ENCODE data around the gene TECPR2.
A peak's percentile ranks its signal among the peaks of the same experiment; 100 is the strongest.

TECPR2 gene

DNA sequence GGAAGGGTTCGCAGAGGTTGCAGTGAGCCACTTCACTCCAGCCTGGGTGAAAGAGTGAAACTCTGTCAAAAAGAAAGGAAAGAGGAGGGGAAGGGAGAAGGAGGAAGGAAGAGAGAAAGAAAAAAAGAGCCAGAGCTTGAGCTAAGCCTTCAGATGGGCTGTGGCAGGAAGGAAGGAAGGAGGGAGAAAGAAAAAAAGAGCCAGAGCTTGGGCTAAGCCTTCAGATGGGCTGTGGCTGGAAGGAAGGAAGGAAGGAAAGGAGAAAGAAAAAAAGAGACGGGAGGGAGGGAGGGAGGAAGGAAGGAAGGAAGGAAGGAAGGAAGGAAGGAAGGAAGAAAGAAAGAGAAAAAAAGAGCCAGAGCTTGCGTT is 160.4 kb downstream of the TECPR2 start:
- no peak overlapping the region for H3K4me3 ChIP-seq (replicated peaks; ENCODE audit: insufficient read depth, low read length)
- H3K27me3 ChIP-seq (ENCODE audit: insufficient read depth, poor library complexity, severe bottlenecking) = no peaks in the 10 kb centered on the region
- TF ChIP-seq GABPA (IDR thresholded peaks at IDR 0.05; ENCODE audit: low read depth) = no peak
- TF ChIP-seq, protein P1, sequence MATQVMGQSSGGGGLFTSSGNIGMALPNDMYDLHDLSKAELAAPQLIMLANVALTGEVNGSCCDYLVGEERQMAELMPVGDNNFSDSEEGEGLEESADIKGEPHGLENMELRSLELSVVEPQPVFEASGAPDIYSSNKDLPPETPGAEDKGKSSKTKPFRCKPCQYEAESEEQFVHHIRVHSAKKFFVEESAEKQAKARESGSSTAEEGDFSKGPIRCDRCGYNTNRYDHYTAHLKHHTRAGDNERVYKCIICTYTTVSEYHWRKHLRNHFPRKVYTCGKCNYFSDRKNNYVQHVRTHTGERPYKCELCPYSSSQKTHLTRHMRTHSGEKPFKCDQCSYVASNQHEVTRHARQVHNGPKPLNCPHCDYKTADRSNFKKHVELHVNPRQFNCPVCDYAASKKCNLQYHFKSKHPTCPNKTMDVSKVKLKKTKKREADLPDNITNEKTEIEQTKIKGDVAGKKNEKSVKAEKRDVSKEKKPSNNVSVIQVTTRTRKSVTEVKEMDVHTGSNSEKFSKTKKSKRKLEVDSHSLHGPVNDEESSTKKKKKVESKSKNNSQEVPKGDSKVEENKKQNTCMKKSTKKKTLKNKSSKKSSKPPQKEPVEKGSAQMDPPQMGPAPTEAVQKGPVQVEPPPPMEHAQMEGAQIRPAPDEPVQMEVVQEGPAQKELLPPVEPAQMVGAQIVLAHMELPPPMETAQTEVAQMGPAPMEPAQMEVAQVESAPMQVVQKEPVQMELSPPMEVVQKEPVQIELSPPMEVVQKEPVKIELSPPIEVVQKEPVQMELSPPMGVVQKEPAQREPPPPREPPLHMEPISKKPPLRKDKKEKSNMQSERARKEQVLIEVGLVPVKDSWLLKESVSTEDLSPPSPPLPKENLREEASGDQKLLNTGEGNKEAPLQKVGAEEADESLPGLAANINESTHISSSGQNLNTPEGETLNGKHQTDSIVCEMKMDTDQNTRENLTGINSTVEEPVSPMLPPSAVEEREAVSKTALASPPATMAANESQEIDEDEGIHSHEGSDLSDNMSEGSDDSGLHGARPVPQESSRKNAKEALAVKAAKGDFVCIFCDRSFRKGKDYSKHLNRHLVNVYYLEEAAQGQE (IDR thresholded peaks at IDR 0.05; ENCODE audit: insufficient replicate concordance, low read depth) = no peak
- TF ChIP-seq SPI1 (IDR thresholded peaks at IDR 0.05; ENCODE audit: borderline replicate concordance, low read depth) = no peak
- TF ChIP-seq, protein P2, sequence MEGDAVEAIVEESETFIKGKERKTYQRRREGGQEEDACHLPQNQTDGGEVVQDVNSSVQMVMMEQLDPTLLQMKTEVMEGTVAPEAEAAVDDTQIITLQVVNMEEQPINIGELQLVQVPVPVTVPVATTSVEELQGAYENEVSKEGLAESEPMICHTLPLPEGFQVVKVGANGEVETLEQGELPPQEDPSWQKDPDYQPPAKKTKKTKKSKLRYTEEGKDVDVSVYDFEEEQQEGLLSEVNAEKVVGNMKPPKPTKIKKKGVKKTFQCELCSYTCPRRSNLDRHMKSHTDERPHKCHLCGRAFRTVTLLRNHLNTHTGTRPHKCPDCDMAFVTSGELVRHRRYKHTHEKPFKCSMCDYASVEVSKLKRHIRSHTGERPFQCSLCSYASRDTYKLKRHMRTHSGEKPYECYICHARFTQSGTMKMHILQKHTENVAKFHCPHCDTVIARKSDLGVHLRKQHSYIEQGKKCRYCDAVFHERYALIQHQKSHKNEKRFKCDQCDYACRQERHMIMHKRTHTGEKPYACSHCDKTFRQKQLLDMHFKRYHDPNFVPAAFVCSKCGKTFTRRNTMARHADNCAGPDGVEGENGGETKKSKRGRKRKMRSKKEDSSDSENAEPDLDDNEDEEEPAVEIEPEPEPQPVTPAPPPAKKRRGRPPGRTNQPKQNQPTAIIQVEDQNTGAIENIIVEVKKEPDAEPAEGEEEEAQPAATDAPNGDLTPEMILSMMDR (IDR thresholded peaks at IDR 0.05; ENCODE audit: insufficient read depth, low read length) = no peak
- TF ChIP-seq POLR2AphosphoS5 (IDR thresholded peaks at IDR 0.05; ENCODE audit: low read depth) = no peak
- DNase-seq (ENCODE audit: low read depth in 1 of 2, low spot score in 1 of 2) = no peak
- H3K27ac ChIP-seq (replicated peaks) = no peak overlapping the region

DNA sequence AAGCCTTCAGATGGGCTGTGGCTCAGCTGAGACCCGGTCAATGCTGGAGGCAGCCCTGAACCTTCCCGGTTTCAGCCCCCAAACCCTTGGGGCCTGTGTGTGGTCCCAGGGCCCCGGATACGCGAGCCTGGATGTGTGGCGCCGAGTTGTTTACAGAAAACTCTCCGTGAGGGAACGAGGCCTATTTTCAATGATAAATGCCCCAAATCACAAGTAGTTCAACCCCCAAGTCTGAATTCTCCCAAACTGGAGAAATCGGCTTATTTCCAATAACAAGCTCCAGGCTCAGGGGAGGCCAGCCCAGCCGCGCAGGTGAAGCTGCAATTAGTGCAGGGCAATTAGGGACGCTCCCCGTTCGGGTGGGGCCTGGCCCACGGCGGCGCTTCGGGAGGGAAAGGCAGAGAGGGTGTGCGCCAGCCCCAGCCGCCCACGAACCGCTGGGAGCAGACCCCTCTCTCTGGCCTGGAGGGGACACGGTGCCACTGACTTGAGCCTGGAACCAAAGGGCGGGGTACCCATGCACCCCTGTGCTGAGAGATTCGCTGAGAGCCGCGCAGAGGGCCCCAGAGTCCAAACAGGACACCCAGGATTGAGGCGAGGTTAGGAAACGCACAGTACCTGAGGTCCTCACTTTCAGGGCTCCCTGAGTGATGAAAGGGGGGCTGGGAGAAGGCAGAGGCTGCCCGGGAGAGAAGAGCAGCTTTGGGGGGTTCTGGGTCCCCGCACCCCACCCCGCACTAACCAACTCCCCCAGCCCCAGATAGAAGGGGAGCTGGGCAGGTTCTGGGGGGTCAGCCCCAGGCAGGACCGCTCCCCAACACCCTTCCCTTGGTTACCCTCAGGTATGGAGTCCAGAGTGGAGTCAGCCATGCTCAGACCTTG is 161.1 kb downstream of the TECPR2 start:
- H3K27ac ChIP-seq (replicated peaks) = no peak overlapping the region
- no peak for TF ChIP-seq POLR2AphosphoS5 (IDR thresholded peaks at IDR 0.05; ENCODE audit: low read depth)
- peak overlapping the region; percentile 37 for H3K4me3 ChIP-seq (replicated peaks; ENCODE audit: insufficient read depth, low read length)
- DNase-seq (ENCODE audit: low read depth in 1 of 2, low spot score in 1 of 2) = no peak
- H3K27me3 ChIP-seq (ENCODE audit: insufficient read depth, poor library complexity, severe bottlenecking) = no peaks in the 10 kb centered on the region

DNA sequence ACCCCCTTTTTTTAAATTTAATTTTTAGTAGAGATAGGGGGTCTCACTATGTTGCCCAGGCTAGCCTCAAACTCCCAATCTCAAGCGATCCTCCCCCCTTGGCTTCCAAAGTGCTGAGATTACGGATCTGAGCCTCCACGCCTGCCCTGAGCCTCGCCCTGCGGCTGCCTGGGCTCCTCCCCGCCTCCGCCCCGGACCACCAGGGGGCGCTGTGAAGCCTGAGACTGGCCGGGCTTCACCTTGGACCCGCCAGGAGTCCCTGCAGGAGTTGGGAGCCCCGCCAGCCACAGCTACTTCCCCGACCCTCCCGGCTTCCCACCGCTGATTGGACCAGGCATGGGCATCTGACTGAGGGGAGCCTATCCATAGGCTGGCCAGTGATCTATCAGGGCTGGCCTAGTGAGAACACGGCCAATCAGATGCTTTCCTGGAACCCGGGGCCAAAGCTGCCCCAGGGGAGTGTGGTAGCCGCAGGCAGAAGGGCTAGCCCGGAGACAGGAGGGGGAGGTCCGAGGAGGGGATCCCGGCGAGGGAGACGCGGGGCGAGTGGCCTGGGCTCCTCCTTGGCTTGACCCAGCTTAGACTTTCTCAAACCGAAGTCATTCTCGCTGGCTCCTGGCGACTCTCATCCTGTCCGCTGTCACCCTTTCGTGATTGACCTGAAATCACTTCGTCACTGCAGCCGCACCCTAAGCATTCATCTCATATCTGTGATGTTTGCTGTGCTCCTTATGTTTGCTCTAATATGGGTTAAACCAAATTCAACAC is 161.9 kb downstream of the TECPR2 start:
- TF ChIP-seq POLR2AphosphoS5 (IDR thresholded peaks at IDR 0.05; ENCODE audit: low read depth) (0 out of 2 replicates have a peak, but pooled peaks have one; percentile 41), SPI1 (IDR thresholded peaks at IDR 0.05; ENCODE audit: borderline replicate concordance, low read depth) (no peak)
- TF ChIP-seq, protein P1 (IDR thresholded peaks at IDR 0.05; ENCODE audit: insufficient replicate concordance, low read depth) = no peak
- TF ChIP-seq, protein P2 (IDR thresholded peaks at IDR 0.05; ENCODE audit: insufficient read depth, low read length) = peak; percentile 70
- DNase-seq (ENCODE audit: low read depth in 1 of 2, low spot score in 1 of 2) = peak; percentile 96 to 99
- peak overlapping the region; percentile 62 for H3K4me3 ChIP-seq (replicated peaks; ENCODE audit: insufficient read depth, low read length)
- no peaks in the 10 kb centered on the region for H3K27me3 ChIP-seq (ENCODE audit: insufficient read depth, poor library complexity, severe bottlenecking)
- peak overlapping the region; percentile 48 for H3K27ac ChIP-seq (replicated peaks)

DNA sequence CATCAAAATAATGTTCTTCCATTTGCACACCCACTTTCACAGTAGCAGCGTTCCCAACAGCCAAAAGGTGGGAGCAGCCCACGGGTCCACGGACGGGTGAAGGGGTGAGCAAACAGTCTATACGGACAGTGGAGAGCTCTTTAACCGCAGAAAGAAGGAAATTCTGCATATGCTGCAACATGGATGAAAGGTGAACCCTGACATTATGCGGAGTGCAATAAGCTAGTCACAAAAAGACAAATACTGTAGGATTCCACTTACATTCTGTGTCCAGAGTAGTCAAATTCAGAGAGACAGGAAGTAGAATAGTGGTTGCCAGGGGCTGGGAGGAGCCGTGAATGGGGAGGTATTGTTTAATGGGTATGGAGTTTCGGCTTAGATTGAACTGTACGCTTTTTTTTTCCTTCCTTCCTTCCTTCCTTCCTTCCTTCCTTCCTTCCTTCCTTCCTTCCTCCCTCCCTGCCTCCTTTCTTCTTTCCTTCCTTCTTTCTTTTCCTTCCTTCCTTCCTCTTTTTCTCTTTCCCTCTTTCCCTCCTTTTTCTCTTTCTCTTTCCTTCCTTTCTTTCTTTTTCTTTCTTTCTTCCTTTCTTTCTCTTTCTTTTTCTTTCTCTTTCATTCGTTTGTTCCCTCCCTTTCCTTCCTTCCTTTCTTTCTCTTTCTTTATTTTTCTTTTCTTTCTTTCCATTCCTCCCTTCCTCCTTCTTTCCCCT is 162.6 kb downstream of the TECPR2 start:
- TF ChIP-seq GABPA (IDR thresholded peaks at IDR 0.05; ENCODE audit: low read depth) (no peak), POLR2AphosphoS5 (IDR thresholded peaks at IDR 0.05; ENCODE audit: low read depth) (no peak), SPI1 (IDR thresholded peaks at IDR 0.05; ENCODE audit: borderline replicate concordance, low read depth) (no peak; the same call in 1 of the 2 replicates)
- TF ChIP-seq, protein P2 (IDR thresholded peaks at IDR 0.05; ENCODE audit: insufficient read depth, low read length) = no peak
- TF ChIP-seq, protein P1 (IDR thresholded peaks at IDR 0.05; ENCODE audit: insufficient replicate concordance, low read depth) = no peak
- H3K27me3 ChIP-seq (ENCODE audit: insufficient read depth, poor library complexity, severe bottlenecking) = no peaks in the 10 kb centered on the region

More for the DNA sequence above, 162.6 kb downstream of the TECPR2 start:
- Histone ChIP-seq H3K27ac (replicated peaks) (peak overlapping the region; percentile 48), H3K4me3 (replicated peaks; ENCODE audit: insufficient read depth, low read length) (peak overlapping the region; percentile 62)
- DNase-seq (ENCODE audit: low read depth in 1 of 2, low spot score in 1 of 2) = peak in 1 of 2 experiments; percentile 41
